Limb (tissue), 2 donors: ENCODE results near the gene TRIM10.
"Not testable (repeated sequence)": the region's sequence is repeated elsewhere in the genome, so short reads cannot be mapped to it uniquely, and the experiment has no call there.

ENCODE experiments used
- DNase-seq, 2 donors: peaks; one replicate each; pipeline ENCODE4 v3.0.0-alpha.2; 2016; ENCODE audit errors: extremely low spot score in 2 of 2

TRIM10 gene

DNA sequence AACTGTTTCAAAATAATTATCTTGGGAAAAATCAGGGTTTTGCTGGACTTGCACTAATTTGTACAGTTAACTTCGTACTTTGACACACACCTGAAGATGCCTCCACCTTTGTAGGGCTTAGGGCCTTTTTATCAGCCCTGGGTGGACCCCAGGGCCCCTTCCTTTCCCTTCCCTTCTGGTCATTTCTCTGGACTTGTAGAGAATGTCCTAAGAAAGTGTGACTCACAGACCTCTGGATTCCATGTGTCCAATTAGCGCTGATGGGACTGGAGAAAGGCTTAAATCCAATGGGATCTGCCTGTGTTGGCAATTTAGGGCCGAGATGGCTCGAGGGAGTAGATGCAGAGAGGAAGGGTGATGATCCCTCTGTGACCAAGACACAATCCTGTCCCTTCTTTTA, 11.7 kb upstream of the TRIM10 start:
- DNase-seq: no peak

DNA sequence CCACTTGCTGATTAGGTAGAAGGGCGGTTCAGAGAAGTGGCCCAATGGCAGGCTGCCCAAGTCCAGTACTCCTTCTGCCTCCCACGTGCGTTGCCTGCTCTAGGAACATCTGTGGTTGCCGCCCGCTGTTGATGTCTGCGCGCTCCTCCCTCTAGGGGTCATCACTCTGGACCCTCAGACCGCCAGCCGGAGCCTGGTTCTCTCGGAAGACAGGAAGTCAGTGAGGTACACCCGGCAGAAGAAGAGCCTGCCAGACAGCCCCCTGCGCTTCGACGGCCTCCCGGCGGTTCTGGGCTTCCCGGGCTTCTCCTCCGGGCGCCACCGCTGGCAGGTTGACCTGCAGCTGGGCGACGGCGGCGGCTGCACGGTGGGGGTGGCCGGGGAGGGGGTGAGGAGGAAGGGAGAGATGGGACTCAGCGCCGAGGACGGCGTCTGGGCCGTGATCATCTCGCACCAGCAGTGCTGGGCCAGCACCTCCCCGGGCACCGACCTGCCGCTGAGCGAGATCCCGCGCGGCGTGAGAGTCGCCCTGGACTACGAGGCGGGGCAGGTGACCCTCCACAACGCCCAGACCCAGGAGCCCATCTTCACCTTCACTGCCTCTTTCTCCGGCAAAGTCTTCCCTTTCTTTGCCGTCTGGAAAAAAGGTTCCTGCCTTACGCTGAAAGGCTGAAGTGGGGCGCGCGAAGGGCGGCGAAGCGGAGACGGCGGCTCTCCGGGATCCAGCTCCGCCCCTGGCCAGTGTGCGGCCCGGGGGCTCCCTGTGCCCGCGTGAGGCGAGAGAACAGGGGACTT, 10.9 kb upstream of the TRIM10 start:
- peak in 1 of 2 donors; percentile 36 for DNase-seq

DNA sequence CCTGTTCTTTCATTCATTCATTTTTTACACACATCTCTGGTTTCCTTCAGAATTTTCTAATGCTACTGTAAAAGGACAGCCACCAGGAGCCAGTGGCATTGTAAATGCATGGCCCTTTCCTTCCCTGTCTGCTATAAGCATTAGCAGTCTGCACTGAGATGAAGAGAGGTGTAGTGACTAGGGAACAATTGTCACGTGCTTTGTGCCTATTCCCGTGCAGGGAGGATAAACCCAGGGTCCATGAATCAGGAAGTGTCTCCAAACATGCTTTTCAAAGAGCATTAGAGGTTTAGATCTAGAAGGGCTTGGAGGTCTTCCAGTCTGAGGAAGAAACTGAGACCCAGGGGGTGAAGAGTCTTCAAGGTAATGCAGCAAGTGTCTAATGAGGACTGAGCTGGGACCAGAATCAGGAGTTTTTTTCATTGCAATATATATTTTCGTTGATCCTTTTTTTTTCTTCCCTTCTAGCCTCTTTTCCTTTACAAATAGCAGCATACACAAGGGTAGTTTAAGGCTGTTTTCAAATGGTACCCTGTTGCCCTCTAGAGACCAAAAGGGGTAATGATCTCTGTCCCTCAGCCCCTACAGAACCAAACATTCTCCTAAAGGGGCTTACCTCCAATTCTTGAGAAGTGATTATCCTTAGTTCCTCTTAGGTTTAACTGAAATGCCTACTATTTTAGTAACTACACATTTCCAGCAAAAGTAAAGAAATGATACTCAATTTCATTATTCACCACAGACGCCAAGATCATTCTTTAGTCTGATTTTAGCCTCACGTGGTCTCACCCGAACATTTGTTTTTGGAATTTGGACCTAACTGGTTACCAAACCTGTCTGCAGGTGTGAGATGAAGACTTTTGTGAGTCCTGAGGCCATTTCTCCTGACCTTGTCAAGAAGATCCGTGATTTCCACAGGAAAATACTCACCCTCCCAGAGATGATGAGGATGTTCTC, 8.9 kb upstream of the TRIM10 start:
- peak in 1 of 2 donors; percentile 24 for DNase-seq

DNA sequence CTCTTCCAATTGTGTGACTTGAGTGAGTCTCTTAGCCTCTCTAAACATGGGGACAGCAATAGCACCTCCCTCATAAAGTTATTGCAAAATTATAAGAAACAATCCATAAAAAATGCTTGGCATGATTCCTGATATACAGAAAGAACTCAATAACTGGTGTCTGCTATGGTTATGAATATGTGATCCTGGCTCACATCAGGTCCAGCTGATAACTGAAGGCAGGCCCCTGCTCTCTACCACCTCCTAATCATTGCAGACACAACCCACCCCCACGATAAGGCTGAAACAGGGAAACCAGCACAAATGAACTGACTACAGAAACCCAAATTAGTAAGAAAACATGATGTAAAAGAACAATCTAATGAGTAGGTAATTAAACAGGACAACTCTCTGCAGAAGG, 7.7 kb upstream of the TRIM10 start:
- no peak for DNase-seq

DNA sequence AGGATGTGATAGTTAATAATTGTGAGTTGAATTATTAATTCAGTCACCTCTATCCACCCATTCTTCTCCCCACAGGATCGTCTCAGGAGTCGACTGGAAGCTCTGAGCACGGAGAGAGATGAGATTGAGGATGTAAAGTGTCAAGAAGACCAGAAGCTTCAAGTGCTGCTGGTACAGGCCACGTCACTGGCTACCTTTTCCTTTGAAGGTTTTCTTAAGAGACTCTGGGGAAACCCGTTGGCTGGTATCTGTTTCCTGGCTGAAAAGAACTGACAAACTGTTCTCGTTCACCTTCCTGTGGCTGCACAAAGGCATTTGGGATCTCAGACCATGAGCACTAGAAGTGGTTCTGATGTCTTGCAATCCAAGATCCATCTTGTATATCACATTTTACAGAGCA, 6.1 kb upstream of the TRIM10 start:
- no peak for DNase-seq

DNA sequence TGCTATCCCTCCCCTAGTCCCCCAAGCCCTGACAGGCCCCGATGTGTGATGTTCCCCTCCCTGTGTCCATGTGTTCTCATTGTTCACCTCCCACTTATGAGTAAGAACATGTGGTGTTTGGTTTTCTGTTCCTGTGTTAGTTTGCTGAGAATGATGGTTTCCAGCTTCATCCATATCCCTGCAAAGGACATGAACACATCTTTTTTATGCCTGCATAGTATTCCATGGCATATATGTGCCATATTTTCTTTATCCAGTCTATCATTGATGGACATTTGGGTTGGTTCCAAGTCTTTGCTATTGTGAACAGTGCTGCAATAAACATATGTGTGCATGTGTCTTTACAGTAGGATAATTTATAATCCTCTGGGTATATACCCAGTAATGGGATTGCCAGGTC, 4.2 kb upstream of the TRIM10 start:
- not testable (repeated sequence) for DNase-seq

DNA sequence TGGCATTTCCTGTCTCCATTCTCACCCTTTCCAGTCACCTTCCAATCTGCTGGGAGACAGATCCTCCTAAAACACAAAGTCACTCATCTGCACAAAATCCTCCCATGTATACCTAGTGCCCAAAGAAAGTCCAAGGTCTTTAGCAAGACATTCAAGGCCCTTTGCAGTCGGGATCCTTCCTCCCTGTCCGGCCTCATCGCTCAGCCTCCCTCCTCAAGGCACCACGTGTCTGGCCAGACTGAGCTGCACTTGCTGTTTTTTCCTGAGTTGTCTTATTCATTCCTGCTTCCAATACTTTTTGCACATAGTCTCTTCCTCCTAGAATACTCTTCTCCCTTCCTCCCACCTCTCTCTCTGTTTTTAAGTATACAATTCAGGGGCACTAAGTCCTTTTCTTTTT, 3.7 kb upstream of the TRIM10 start:
- DNase-seq: no peak

DNA sequence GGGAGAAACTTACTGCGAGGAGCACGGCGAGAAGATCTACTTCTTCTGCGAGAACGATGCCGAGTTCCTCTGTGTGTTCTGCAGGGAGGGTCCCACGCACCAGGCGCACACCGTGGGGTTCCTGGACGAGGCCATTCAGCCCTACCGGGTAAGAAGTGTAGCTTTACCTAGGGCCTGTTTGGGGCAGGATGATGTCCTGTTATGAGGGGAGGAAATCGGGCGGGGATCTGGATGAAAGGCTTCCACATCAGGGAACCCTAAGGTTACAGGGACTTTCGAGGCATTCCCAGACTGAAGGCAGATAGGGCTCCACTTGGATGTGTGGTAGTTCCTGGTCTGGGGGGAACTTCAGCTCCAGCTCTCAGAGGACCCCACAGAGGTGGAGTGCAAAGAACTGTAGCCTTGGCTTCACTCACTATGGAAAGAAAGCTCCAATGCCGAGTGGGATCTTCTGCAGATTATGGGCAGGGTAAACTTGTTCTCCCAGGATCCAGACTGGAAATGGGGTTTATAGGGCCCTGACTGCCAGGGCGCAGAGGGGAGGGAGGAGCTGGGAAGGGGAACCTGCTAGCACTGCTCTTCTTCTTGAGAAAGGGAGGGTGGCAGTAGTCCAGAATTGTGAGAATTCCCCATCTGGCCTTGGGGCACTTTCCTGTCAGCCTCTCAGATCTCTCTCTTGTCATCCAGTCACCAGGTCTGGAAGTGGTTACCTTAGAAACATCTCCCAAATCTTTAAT, 3.1 kb upstream of the TRIM10 start:
- no peak for DNase-seq

DNA sequence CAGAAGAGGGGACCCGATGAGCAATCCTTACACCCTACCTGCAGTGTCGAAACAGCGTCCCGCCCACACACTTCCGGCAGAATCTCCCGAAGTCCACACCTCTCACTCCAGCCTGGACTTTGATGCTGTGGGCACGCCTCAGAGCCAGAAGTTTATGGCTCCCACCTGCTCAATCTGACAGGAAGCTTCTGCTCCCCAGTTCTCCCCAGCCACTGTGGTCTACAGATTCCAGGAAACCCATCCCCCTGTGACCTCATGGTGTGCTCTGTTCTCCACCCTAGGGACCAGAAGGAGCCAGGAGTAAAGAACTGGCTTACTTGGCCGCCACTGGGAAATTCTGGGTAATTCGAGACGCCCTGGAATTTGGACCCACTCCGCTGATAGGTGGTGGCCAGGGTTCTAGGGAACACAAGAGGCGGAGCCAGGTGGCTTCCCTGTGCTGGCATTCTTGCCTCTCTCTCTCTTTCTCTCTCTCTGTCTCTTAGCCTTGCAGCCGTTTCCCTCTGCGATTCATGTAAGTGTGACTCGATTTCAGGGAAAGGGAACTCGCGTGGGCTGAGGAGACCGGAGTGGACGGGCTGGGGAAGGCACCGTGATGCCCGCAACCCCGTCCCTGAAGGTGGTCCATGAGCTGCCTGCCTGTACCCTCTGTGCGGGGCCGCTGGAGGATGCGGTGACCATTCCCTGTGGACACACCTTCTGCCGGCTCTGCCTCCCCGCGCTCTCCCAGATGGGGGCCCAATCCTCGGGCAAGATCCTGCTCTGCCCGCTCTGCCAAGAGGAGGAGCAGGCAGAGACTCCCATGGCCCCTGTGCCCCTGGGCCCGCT, 2.3 kb upstream of the TRIM10 start, which contains the start of gene TRIM15:
Gene TRIM15 (plus strand): TSS at position 457 of the 828 bp plus-strand sequence. CDS start 139 bp downstream, at position 596.
- DNase-seq: no peak

DNA sequence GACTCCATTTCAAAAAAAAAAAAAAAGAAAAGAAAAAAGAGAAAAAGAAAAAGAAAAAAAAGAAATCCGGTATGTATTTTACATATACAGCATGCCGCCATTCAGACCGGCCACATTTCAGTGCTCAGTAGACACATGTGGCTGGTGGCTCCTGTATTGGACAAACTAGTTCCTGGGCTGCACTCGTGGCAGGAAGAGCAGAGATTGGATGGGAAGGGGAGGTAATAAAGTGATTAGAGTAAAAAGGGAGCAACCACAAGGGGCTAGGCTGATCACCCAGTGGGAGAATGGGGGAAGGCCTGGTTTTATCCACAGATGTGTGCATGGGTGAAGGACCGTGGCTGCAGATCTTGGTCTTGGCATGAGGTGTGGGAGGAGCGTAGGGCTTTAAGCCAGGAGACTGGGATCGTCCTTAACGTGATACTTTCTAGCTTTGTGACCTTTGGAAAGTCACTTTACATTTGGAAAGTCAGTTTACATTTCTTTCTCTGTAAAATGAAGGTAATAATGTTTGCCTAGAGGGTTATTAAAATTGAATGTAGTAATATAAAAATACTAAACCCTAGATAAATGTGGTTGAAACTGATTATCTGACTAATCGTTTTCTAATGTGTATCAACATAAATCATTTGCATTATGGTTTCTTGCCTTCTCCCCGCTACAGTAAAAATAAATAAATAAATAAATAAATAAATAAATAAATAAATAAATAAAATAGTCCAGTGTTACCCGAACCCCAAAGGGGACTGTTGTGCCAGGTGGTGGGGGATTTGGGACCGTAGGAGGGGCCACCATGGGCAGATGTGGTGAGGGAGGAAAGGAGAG, 1.5 kb upstream of the TRIM10 start:
- no peak for DNase-seq

DNA sequence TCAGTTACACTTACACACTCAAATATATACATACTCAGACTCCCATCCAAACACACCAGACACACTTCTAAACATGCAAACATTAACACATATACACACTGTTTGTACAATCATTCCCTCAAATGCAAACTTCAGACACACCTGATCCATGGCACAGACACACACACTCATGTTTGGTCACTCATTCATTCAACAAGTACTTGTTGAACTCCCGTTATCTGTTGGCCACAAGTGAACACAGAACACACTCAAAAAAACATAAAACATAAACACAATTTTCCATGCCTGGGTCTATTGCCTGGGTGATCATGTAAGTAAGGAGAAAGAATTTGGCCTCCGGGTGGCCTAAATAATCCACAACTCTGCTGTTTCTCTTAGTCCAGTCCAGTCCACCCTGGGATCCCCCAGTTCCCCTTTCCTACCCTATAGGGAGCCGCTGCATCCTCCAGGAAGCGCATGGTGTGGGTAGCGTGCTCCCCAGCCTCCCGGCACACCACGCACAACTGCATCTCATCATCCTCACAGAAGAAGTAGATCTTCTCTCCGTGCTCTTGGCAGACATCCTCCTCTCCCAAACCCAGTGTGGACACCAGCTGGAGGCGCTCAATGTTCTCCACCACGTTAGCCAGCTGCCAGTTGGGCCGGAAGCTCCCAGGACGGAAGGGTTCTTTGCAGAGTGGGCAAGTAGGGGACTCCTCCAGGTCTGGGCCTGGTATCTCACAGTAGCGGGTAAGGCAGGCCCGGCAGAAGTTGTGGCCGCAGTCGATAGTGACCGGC, 815 bp downstream of the TRIM10 start:
- no peak for DNase-seq

DNA sequence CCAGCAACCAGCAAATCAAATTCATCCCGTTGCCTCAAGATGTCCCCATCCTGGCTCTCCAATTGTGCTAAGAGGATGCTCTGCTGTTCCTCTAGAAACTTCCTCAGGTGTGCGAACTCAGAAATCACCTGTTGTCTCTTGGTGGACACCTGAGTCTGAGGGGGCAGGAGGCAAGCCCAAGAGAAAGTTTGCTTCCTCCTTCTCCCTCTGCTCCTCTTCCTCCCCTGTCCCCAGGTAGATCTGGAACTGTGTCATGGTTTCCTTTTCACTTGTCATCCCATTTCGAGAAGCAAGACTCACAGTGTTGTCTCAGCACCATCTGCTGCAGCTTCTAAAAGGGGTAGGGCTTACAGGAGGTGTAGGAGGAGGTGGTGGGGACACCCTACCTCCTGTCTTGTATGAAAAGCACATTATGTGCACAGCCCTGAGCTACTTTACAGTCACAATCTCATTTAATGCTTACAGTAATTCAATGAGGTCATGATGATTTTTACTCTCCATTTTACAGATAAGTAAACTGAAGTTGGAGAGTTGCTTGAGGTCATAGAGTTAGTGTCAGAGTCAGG, 2.5 kb downstream of the TRIM10 start:
- DNase-seq: no peak

DNA sequence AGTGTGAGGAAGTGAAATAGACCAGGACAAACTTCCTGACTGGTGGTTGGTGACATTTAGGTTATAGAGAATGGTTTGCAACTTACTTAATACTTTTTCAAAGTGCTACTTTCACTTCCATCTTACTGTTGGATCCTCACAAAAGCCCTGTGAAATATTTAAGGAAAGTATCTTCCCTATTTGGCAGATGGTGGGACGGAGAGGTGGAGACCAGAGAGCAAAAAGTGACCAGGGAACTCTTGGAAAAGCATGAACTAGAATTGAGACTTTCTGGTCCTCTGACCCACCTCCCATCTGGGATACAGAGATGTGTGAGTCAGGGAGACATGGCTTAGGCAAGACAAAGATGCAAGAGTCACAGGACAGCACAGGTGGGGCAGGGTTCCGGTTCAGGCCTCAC, 3.0 kb downstream of the TRIM10 start:
- DNase-seq: no peak

DNA sequence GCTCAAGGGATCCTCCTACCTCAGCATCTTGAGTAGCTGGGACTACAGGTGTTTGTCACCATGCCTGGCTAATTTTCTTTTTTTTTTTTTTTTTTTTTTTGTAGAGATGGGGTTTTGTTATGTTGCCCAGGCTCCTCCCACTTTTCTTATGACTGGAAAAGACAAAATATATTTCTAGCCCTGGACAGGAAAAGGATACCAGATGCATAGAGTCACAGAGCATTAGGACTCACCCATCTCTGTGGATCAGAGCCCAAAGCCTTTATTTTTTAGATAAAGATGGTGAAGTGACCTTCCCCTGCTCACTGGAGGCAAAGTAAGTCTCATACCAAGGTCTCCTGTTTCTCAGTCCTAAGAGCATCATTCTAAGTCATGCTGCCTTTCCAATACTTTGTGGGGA, 3.4 kb downstream of the TRIM10 start:
- no peak for DNase-seq

DNA sequence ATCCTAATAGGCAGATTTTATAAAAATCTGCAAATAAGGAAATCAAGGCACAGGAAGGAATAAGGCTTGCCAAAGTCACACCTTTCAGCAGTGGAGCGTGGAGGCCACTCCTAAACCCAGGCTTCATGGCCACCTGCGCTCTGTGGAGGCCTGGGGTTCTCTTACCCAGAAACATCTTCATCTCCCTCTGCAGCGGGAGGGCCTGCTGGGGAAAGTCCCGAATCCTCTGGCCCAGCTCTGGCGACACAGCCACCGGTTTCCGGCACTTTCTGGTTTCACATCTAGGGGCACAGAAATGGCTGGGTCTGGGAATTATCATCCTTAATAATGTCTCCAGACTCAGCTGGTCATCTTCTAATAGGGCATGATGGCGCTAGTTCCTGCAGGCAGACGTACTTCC, 4.2 kb downstream of the TRIM10 start:
- DNase-seq: no peak

DNA sequence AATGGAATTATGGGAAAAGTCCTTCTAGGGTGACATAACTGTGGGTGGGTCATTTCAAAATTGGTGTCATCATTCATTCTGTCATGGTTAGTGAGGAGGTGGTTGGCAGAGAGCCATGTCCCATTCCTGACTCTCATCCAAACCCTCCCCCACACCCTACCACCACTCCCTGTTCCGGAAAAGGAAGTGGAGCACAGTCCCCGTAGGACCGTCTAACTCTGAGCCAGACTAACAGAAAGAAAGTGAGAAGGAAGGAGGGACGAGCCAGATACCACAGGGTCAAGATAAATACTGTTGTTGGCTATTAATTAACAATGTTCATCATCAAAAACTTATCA, 4.8 kb downstream of the TRIM10 start:
- DNase-seq: no peak

DNA sequence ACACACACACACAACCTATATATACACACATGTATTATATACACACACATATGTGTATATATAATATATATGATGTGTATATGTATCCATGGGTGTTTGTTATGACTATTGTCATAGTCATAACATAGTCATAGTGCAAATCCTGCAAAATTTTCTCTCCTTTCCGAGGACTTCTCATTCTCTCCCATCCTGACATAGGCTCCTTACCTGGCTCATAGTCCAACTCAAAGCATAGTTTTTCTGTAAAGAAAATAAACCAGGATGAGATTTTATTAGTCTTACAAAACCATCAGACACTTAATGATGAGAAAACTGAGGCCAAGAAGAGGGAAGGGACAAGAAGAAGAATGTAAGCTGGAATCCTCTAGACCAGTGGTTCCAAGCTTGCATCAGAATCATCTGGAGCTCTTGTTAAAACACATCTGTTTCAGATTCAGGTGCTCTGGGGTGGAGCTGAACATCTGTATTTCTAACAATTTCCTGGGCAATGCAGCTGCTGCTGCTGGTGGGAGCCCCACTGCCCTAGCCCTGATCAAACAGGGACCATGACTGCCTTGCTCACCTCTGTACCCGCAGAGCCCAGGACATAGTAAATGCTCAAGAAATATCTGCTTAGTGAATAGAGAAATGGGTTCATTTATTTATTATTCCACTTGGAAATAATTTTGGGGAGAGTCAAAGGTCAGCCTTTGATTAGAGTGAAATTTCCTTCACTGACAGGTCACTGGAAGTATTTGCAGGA, 5.3 kb downstream of the TRIM10 start:
- no peak for DNase-seq
